Activated T-cell treated with anti-CD3 and anti-CD28 coated beads, Interleukin-2, amount 50 U/mL, for 72 hours (primary cell): ENCODE results near the gene MARK3. TPM values are rescaled to one million over a fixed set of nuclear protein-coding genes. Genes with fewer than 3 reads are reported as not detected.

ENCODE experiments used
- ATAC-seq, 2 donors: fragments of 150-1000 bp; cut with Tn5 transposase; replicated peaks in 1 of 2; 2 replicates each; pipeline ENCODE4 v1.10.0; 2021; ENCODE audit warnings: moderate library complexity in 2 of 2, mild to moderate bottlenecking in 1 of 2
- DNase-seq, 2 donors: peaks; one replicate each; pipeline ENCODE4 v3.0.0; 2021 to 2022; ENCODE audit warnings: mixed read lengths in 1 of 2
- H3K27ac Mint-ChIP-seq: one replicate; pipeline ENCODE4 v1.8.0; 2022; ENCODE audit warnings: mild to moderate bottlenecking, moderate library complexity, mixed read lengths
- H3K27me3 Mint-ChIP-seq: one replicate; pipeline ENCODE4 v1.8.0; 2022; ENCODE audit warnings: low read depth, mixed read lengths
- H3K36me3 Mint-ChIP-seq, 2 donors: one replicate each; pipeline ENCODE4 v1.8.0; 2022; ENCODE audit warnings: mixed read lengths in 2 of 2, mild to moderate bottlenecking in 1 of 2; ENCODE audit not compliant: insufficient read depth in 2 of 2
- H3K4me1 Mint-ChIP-seq: one replicate; pipeline ENCODE4 v1.8.0; 2022; ENCODE audit warnings: low read depth, mixed read lengths
- H3K4me3 Mint-ChIP-seq, 2 donors: one replicate each; pipeline ENCODE4 v1.8.0; 2022; ENCODE audit warnings: mild to moderate bottlenecking in 2 of 2, mixed read lengths in 2 of 2, moderate library complexity in 2 of 2
- H3K9me3 Mint-ChIP-seq, 2 donors: one replicate each; pipeline ENCODE4 v1.8.0; 2022; ENCODE audit warnings: mixed read lengths in 2 of 2
- total RNA-seq, 2 donors: library from RNA; stranded (reverse); gene quantifications; one replicate each; pipeline ENCODE4 v1.2.3, GENCODE V29; 2022

MARK3 gene
- total RNA-seq, 2 donors from 2014 or later = 80.6 to 95.5 TPM

- H3K27ac Mint-ChIP-seq = no peak overlapping the region
- H3K4me3 Mint-ChIP-seq = no peak overlapping the region
- H3K27me3 Mint-ChIP-seq = no peaks in the 10 kb centered on the region
- H3K4me1 Mint-ChIP-seq = peaks cover 13% of the 10 kb centered on the region
- no peak for DNase-seq
- ATAC-seq = no peak
- H3K9me3 Mint-ChIP-seq = no peaks in the 10 kb centered on the region
- no peaks in the 10 kb centered on the region for H3K36me3 Mint-ChIP-seq
Measured at GRCh38 chr14:103535081-103535890, 150.1 kb downstream of the MARK3 start.

GRCh38 chr14:103535891-103536565, 150.8 kb downstream of the MARK3 start:
- Mint-ChIP-seq H3K4me3 (no peak overlapping the region), H3K27me3 (no peaks in the 10 kb centered on the region), H3K27ac (no peak overlapping the region), H3K36me3 (no peaks in the 10 kb centered on the region), H3K9me3 (no peaks in the 10 kb centered on the region), H3K4me1 (peaks cover 5% of the 10 kb centered on the region)
- no peak for DNase-seq
- ATAC-seq = no peak

GRCh38 chr14:103536693-103537092, 151.5 kb downstream of the MARK3 start:
- ATAC-seq (no peak), DNase-seq (no peak)
- Mint-ChIP-seq H3K27ac (no peak overlapping the region), H3K4me3 (no peak overlapping the region), H3K9me3 (no peaks in the 10 kb centered on the region), H3K36me3 (no peaks in the 10 kb centered on the region), H3K27me3 (no peaks in the 10 kb centered on the region), H3K4me1 (no peaks in the 10 kb centered on the region)

DNA sequence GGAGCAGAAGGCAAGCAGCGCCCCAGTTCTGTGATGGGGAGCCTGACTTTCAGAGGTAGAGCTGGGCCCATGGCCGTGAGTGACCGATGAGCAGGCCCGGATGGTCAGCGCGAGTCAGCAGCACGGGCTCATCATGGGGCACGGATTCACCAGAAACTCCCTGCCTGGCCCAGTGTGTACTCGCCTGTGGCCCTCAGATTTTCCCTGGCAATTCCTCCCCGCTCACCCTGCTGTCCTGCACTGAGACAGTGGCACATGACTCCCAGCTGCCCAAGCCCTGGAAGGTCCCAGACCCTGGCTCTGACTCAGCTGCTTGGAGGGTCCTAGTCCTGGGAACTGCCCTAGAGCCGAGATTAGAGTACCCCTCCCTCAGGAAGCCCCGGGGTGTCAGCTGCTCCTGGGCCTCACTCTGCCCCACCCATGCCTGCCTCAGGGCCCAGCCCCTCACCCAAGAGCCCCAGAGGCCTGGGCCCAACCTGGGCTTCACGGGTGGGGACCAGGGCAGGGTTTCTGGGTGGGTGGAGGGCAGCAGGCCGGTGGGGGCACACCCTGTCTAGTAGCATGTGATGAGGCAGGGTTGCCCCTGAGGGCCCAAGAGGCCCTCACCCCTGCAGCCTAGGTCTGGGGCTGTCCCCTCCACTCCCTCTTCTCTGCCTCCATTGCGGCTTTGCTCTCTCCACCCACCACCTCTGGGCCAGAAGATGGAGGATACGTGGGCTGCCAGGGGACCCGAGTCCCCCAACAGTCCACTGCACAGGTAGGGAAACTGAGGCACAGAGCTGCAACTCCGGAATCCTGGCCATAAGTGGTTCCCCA, 152.2 kb downstream of the MARK3 start:
- Mint-ChIP-seq H3K9me3 (no peaks in the 10 kb centered on the region), H3K4me3 (no peak overlapping the region), H3K27me3 (no peaks in the 10 kb centered on the region), H3K36me3 (no peaks in the 10 kb centered on the region), H3K4me1 (no peaks in the 10 kb centered on the region), H3K27ac (no peak overlapping the region)
- DNase-seq (no peak), ATAC-seq (no peak)

GRCh38 chr14:103538291-103539055, 153.3 kb downstream of the MARK3 start:
- no peaks in the 10 kb centered on the region for H3K9me3 Mint-ChIP-seq
- no peaks in the 10 kb centered on the region for H3K4me1 Mint-ChIP-seq
- ATAC-seq (no peak), DNase-seq (no peak)
- no peaks in the 10 kb centered on the region for H3K27me3 Mint-ChIP-seq
- H3K27ac Mint-ChIP-seq = no peak overlapping the region
- H3K36me3 Mint-ChIP-seq = no peaks in the 10 kb centered on the region
- H3K4me3 Mint-ChIP-seq = no peak overlapping the region

DNA sequence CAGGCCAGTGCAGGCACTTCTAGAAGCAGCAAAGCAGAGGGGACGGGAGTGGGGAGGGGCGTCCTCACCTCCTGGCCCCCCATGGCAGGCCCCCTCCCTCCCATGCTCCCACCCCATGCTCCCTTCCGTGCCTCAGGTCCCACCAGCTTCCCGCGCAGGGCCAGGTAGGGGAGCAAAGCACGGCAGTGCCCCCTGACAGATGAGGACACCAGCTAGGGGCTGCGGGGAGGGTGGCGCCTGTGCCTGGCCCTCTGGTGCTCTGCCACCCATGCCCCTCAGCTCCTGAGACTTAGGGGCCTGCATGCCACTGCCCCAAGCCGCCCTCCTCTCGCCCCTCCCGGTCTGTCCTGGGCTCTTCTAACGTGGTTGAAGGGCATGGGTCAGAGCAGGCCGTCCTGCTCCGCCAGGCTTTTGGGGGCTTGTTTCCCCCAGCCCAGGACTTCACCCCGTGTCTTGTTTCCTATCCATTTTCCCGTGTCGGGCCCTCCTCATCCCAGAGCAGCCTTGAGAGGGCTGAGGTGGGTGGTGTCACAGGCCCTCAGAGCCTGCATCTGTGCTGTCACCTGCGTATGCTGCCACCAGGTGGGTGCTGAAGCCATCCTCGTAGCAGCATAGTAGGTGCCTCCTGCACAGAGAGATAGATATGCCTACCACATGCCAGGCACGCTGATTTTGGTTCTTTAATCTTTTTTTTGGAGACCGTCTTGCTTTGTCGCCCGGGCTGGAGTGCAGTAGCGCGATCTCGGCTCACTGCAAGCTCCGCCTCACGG, 154.0 kb downstream of the MARK3 start:
- no peak for ATAC-seq
- Mint-ChIP-seq H3K9me3 (no peaks in the 10 kb centered on the region), H3K4me3 (no peak overlapping the region), H3K36me3 (no peaks in the 10 kb centered on the region), H3K27me3 (no peaks in the 10 kb centered on the region), H3K27ac (no peak overlapping the region), H3K4me1 (no peaks in the 10 kb centered on the region)
- DNase-seq = no peak

GRCh38 chr14:103540821-103541708, 155.8 kb downstream of the MARK3 start:
- Mint-ChIP-seq H3K4me3 (no peak overlapping the region), H3K9me3 (no peaks in the 10 kb centered on the region), H3K36me3 (no peaks in the 10 kb centered on the region), H3K4me1 (no peaks in the 10 kb centered on the region), H3K27me3 (no peaks in the 10 kb centered on the region), H3K27ac (no peak overlapping the region)
- no peak for DNase-seq
- ATAC-seq = no peak

DNA sequence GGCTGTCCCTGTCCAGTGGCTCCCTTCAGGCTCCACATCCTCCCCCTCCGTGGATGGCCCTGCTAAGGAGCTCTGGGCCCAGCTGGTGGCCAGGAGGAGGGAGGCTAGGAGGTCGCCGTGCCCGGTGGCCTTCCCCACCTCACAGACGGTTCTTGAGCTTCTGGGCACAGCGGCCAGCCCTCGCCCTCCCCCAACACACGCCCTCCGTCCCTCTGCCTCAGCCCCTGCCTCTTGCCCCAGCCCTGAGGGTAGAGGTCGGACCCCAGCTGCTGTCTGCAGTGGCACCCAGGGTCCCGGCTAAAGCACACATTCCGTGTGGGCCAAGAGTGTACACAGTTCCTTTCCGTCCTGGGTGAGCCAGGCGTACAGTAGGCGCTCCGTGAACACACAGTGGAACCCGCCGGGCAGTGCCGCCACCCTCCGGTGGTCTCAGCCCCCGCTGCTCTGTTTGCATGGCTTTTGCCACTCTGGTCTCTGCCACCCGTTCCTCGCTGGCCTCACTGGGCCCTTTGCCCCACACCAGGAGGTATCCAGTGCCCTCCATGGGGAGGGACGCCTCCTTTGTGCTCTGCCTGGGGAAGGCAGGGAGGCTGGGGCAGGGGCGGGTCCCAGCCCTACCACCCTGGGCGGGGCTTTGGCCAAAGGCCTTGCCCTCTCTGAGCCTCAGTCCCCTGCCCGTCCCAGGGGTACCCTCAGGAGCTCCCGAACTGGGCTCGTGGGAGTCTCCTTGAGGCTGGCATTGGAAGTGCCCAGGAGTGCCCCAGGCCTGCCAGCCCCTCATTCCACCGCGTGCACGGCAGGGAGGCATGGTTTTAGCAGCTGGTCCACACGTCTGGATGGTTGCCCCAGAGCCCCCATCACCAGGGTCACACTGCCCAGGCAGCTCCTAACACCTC, 156.7 kb downstream of the MARK3 start:
- no peaks in the 10 kb centered on the region for H3K4me1 Mint-ChIP-seq
- H3K27ac Mint-ChIP-seq = no peak overlapping the region
- H3K4me3 Mint-ChIP-seq = no peak overlapping the region
- DNase-seq (no peak), ATAC-seq (no peak)
- H3K36me3 Mint-ChIP-seq = no peaks in the 10 kb centered on the region
- no peaks in the 10 kb centered on the region for H3K27me3 Mint-ChIP-seq
- no peaks in the 10 kb centered on the region for H3K9me3 Mint-ChIP-seq

GRCh38 chr14:103542605-103543088, 157.4 kb downstream of the MARK3 start:
- Mint-ChIP-seq H3K27ac (no peak overlapping the region), H3K27me3 (no peaks in the 10 kb centered on the region), H3K4me3 (no peak overlapping the region), H3K4me1 (no peaks in the 10 kb centered on the region), H3K9me3 (no peaks in the 10 kb centered on the region), H3K36me3 (no peaks in the 10 kb centered on the region)
- ATAC-seq = no peak
- DNase-seq = no peak

- ATAC-seq (no peak), DNase-seq (no peak)
- Mint-ChIP-seq H3K27ac (no peak overlapping the region), H3K4me1 (no peaks in the 10 kb centered on the region), H3K4me3 (no peak overlapping the region), H3K9me3 (no peaks in the 10 kb centered on the region), H3K27me3 (no peaks in the 10 kb centered on the region), H3K36me3 (no peaks in the 10 kb centered on the region)
Measured at GRCh38 chr14:103543140-103543539, 157.9 kb downstream of the MARK3 start.
